Loucy (cell line): Measurements from ENCODE around the gene DDX25.

ENCODE experiments used
- H2AFZ ChIP-seq: fragments of 200-600 bp; sonication (generic); 2 replicates; pipeline ENCODE4 v1.6.0; 2016; ENCODE audit warnings: antibody characterized with exemption, mild to moderate bottlenecking, low read length, moderate library complexity
- H3F3A ChIP-seq: fragments of 200-600 bp; 2 replicates; pipeline ENCODE4 v1.6.0; 2016; ENCODE audit warnings: antibody characterized with exemption, low read depth, mild to moderate bottlenecking
- H3K27me3 ChIP-seq: fragments of 200-600 bp; sonication (generic); 2 replicates; pipeline ENCODE4 v1.6.1; 2014; ENCODE audit warnings: low read length, mild to moderate bottlenecking; ENCODE audit not compliant: insufficient read depth, poor library complexity, severe bottlenecking
- H3K36me3 ChIP-seq: fragments of 200-600 bp; sonication (generic); 2 replicates; pipeline ENCODE4 v1.6.1; 2016; ENCODE audit warnings: low read length; ENCODE audit not compliant: insufficient read depth
- H3K4me1 ChIP-seq: fragments of 200-600 bp; sonication (generic); 2 replicates; pipeline ENCODE4 v1.5.1; 2014; ENCODE audit warnings: low read length, mild to moderate bottlenecking; ENCODE audit not compliant: insufficient read depth, poor library complexity, severe bottlenecking
- H3K4me2 ChIP-seq: fragments of 200-600 bp; sonication (generic); 2 replicates; pipeline ENCODE4 v1.6.0; 2014; ENCODE audit warnings: antibody characterized with exemption, low read length, low read depth, mild to moderate bottlenecking; ENCODE audit not compliant: poor library complexity, severe bottlenecking
- H3K4me3 ChIP-seq: fragments of 200-600 bp; sonication (generic); 2 replicates; pipeline ENCODE4 v1.5.1; 2014; ENCODE audit warnings: low read length, mild to moderate bottlenecking, mixed read lengths; ENCODE audit not compliant: poor library complexity, severe bottlenecking
- H3K79me2 ChIP-seq: fragments of 200-600 bp; sonication (generic); 2 replicates; pipeline ENCODE4 v1.6.1; 2014; ENCODE audit warnings: low read length; ENCODE audit not compliant: insufficient read depth
- H3K9ac ChIP-seq: fragments of 200-600 bp; sonication (generic); 2 replicates; pipeline ENCODE4 v1.6.0; 2014; ENCODE audit warnings: mild to moderate bottlenecking, low read depth, low read length, moderate library complexity; ENCODE audit not compliant: poor library complexity, severe bottlenecking
- H3K9me2 ChIP-seq: fragments of 200-600 bp; sonication (generic); replicated peaks from 2 replicates; pipeline ENCODE4 v1.6.1; 2016; ENCODE audit warnings: low read depth, low read length, mixed read lengths
- H3K9me3 ChIP-seq: fragments of 200-600 bp; sonication (generic); 2 replicates; pipeline ENCODE4 v1.6.1; 2014; ENCODE audit warnings: mild to moderate bottlenecking, antibody characterized with exemption, low read length, low read depth; ENCODE audit not compliant: insufficient read depth
- H4K20me1 ChIP-seq: fragments of 200-600 bp; sonication (generic); 2 replicates; pipeline ENCODE4 v1.6.0; 2014; ENCODE audit warnings: antibody characterized with exemption, low read length, mild to moderate bottlenecking; ENCODE audit not compliant: insufficient read depth, poor library complexity, severe bottlenecking
- CTCF ChIP-seq: fragments of 200-600 bp; sonication (generic); conservative IDR thresholded peaks from 2 replicates; pipeline ENCODE4 v1.5.1; 2014; ENCODE audit warnings: mild to moderate bottlenecking, antibody characterized with exemption, low read length
- EZH2phosphoT487 ChIP-seq: fragments of 200-600 bp; IDR thresholded peaks from 2 replicates; pipeline ENCODE4 v1.6.1; 2018; ENCODE audit warnings: antibody characterized with exemption, mild to moderate bottlenecking, moderate library complexity, borderline replicate concordance

Gene DDX25

GRCh38 chr11:125945011-125945796 lies 40.9 kb downstream of the DDX25 start:
- no peaks in the 10 kb centered on the region for H3K27me3 ChIP-seq
- no peaks in the 10 kb centered on the region for H3K36me3 ChIP-seq
- no peaks in the 10 kb centered on the region for H3K9me3 ChIP-seq
- H2AFZ ChIP-seq: no peak overlapping the region
- no peaks in the 10 kb centered on the region for H3F3A ChIP-seq
- no peaks in the 10 kb centered on the region for H3K4me1 ChIP-seq
- H3K9ac ChIP-seq: no peak overlapping the region
- no peaks in the 10 kb centered on the region for H3K9me2 ChIP-seq
- H3K79me2 ChIP-seq: no peaks in the 10 kb centered on the region
- no peaks in the 10 kb centered on the region for H4K20me1 ChIP-seq
- TF ChIP-seq CTCF: no peak
- no peak for TF ChIP-seq EZH2phosphoT487
- H3K4me2 ChIP-seq: no peak overlapping the region
- H3K4me3 ChIP-seq: no peak overlapping the region

- no peak within 1 kb of the TSS for H2AFZ ChIP-seq
- no peak for TF ChIP-seq EZH2phosphoT487
- no peak for TF ChIP-seq CTCF
- H3K79me2 ChIP-seq: no peaks in the 10 kb centered on the region
- H3K36me3 ChIP-seq: no peaks in the 10 kb centered on the region
- no peak within 1 kb of the TSS for H3K4me2 ChIP-seq
- H3K9me2 ChIP-seq: no peaks in the 10 kb centered on the region
- no peaks in the 10 kb centered on the region for H3K9me3 ChIP-seq
- no peaks in the 10 kb centered on the region for H3F3A ChIP-seq
- no peak within 1 kb of the TSS for H3K9ac ChIP-seq
- H3K4me1 ChIP-seq: no peaks in the 10 kb centered on the region
- no peak within 1 kb of the TSS for H3K4me3 ChIP-seq
- no peaks in the 10 kb centered on the region for H4K20me1 ChIP-seq
- H3K27me3 ChIP-seq: no peaks in the 10 kb centered on the region
Measured at GRCh38 chr11:125945797-125946520, 41.7 kb downstream of the DDX25 start, which contains the start of gene VSIG10L2. TSS of gene VSIG10L2 (plus strand) at chr11:125946044. CDS start at chr11:125946056, 12 bp downstream.

GRCh38 chr11:125946712-125947418 lies 42.6 kb downstream of the DDX25 start:
- no peaks in the 10 kb centered on the region for H3K9me3 ChIP-seq
- no peaks in the 10 kb centered on the region for H3K79me2 ChIP-seq
- no peaks in the 10 kb centered on the region for H4K20me1 ChIP-seq
- no peak overlapping the region for H3K9ac ChIP-seq
- H3K4me2 ChIP-seq: no peak overlapping the region
- H3K36me3 ChIP-seq: no peaks in the 10 kb centered on the region
- no peak overlapping the region for H3K4me3 ChIP-seq
- no peaks in the 10 kb centered on the region for H3K4me1 ChIP-seq
- H3K27me3 ChIP-seq: no peaks in the 10 kb centered on the region
- H3F3A ChIP-seq: no peaks in the 10 kb centered on the region
- no peak overlapping the region for H2AFZ ChIP-seq
- TF ChIP-seq EZH2phosphoT487: no peak
- no peak for TF ChIP-seq CTCF
- H3K9me2 ChIP-seq: no peaks in the 10 kb centered on the region
